Panc1 (cell line): ENCODE data around the gene NPFF. TPM values are rescaled to one million over a fixed set of nuclear protein-coding genes. Genes with fewer than 3 reads are reported as not detected.
A peak's percentile ranks its signal among the peaks of the same experiment; 100 is the strongest.

Experiments
- ATAC-seq: fragments of 200-7000 bp; cut with Tn5 transposase; 2 replicates; pipeline ENCODE4 v1.9.1; 2020; ENCODE audit warnings: mild to moderate bottlenecking, moderate library complexity
- BruUV-seq: library from RNA; stranded (reverse); fragments of 400-500 nt; replicated peaks from 2 replicates; lab custom pipeline; 2021; lab: Mats Ljungman, UMichigan
- CTCF ChIA-PET: fragments of 300-600 bp; sonication (Branson Sonifier 250); formaldehyde crosslinking; loops from one replicate; lab custom pipeline; 2022; ENCODE audit warnings: antibody characterized with exemption; lab: Charles Lee
- POLR2A ChIA-PET: fragments of 300-600 bp; sonication (Branson Sonifier 250); formaldehyde crosslinking; loops from one replicate; lab custom pipeline; 2022; ENCODE audit warnings: antibody characterized with exemption; lab: Charles Lee
- DNase-seq: peaks from one replicate; pipeline ENCODE4 v3.0.0-alpha.2; 2010; ENCODE audit warnings: low read depth, low spot score
- H3K27ac ChIP-seq: 2 replicates; pipeline ENCODE4 v1.5.1; 2011; ENCODE audit warnings: mild to moderate bottlenecking, low read length, inconsistent platforms
- H3K27me3 ChIP-seq: fragments of 200-500 bp; sonication (Bioruptor generic); 2 replicates; pipeline ENCODE4 v1.6.0; 2014; ENCODE audit warnings: low read length, inconsistent platforms; ENCODE audit not compliant: control insufficient read depth, insufficient read depth
- H3K36me3 ChIP-seq: fragments of 200-500 bp; sonication (Bioruptor generic); 2 replicates; pipeline ENCODE4 v1.5.1; 2014; ENCODE audit warnings: inconsistent platforms, mild to moderate bottlenecking, low read length, moderate library complexity; ENCODE audit not compliant: control insufficient read depth, insufficient read depth
- H3K4me1 ChIP-seq: 2 replicates; pipeline ENCODE4 v1.5.1; 2011; ENCODE audit warnings: inconsistent platforms, mild to moderate bottlenecking, low read length, moderate library complexity; ENCODE audit not compliant: control insufficient read depth, insufficient read depth
- H3K4me3 ChIP-seq, 2 experiments: 2 replicates each; pipeline ENCODE4 v1.5.1; 2011 to 2012; ENCODE audit warnings: low read depth in 2 of 2, low read length in 2 of 2, mild to moderate bottlenecking in 2 of 2, inconsistent platforms in 1 of 2, moderate library complexity in 1 of 2
- H3K9me3 ChIP-seq: fragments of 200-500 bp; sonication (Bioruptor generic); 2 replicates; pipeline ENCODE4 v1.5.1; 2014; ENCODE audit warnings: low read depth, mild to moderate bottlenecking, inconsistent platforms, low read length, moderate library complexity; ENCODE audit not compliant: control insufficient read depth, insufficient read depth
- POLR2AphosphoS5 ChIP-seq: IDR thresholded peaks from 2 replicates; pipeline ENCODE4 v1.6.1; 2012; ENCODE audit warnings: mild to moderate bottlenecking, low read depth, low read length, moderate library complexity
- SIN3A ChIP-seq: IDR thresholded peaks from 2 replicates; pipeline ENCODE4 v1.6.1; 2012; ENCODE audit warnings: low read depth, mild to moderate bottlenecking, low read length, moderate library complexity, borderline replicate concordance; ENCODE audit not compliant: insufficient read depth
- TCF7L2 ChIP-seq: IDR thresholded peaks from 2 replicates; pipeline ENCODE4 v1.6.1; 2011; ENCODE audit warnings: mild to moderate bottlenecking, low read depth, low read length, inconsistent platforms
- in situ Hi-C: cut with HindIII; loops from 2 replicates; pipeline ENCODE4 v1.10.0; 2016; ENCODE audit warnings: low sequenced_read_pairs, low pct_unique_long_range_greater_than_20kb
- intact Hi-C: fragments of 100-400 bp; cut with micrococcal nuclease; formaldehyde crosslinking; loops from one replicate; pipeline ENCODE4 v1.10.0; 2022; ENCODE audit not compliant: unreplicated experiment
- total RNA-seq: library from RNA; stranded (reverse); gene quantifications from one replicate; pipeline ENCODE4 v1.2.1, GENCODE V29; 2021; ENCODE audit not compliant: unreplicated experiment
- TF ChIP-seq, protein P1 (sequence below), 2 experiments: IDR thresholded peaks; 2 replicates each; pipeline ENCODE4 v1.6.1; 2011 to 2012; ENCODE audit warnings: low read depth in 2 of 2, control low read depth in 1 of 2, low read length in 1 of 2, mild to moderate bottlenecking in 1 of 2, moderate library complexity in 1 of 2; ENCODE audit not compliant: insufficient read depth in 1 of 2

Gene NPFF
- total RNA-seq, 1 experiment from 2014 or later: not detected

DNA sequence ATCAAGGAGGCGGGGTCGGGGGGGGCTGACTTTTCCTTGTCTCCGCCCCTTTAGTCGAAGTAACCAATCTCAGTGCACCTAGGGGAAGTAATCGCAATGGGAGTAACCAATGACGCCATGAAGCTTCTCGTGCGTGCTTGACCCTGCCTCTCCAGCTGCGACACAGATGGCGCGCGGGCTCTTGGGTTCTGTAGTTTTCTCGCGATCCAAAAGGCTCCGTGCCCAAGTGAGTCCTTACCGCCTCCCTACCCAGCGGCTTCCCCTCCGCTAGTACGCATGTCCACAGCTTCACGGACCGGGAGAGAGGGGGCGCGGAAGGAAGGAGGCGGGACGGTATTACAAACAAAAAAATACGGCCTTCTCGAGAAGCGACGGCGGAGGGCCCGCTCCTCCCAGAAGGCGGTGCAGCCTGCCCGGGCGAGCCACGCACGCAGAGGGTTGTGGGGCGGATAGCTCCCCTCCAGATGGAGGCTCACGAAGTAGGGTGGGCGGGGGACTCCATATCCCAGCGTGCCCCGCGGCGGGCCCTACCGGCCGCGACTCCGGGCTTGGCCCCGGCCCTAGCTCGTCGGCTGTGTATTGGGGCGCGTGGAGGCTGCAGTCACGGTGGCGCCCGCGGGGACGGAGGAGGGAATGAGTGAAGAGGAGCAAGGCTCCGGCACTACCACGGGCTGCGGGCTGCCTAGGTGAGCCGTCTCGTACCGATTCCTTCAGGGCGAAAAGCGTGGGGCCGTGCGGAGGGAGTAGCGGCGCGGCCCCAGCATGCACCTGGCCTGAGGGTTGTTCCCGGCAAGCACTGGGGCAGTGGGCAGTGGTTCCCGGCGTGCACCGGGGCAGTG lies 6.3 kb downstream of the NPFF start, which contains the start of gene TARBP2:
Gene TARBP2 (plus strand): TSS at position 508 of the 839 bp plus-strand sequence. CDS start 126 bp downstream, at position 634.
- POLR2A ChIA-PET: interaction anchor here (0.5 to 1.2 kb wide), 7 partner anchors 14 to 707 kb away, joined by 3 to 6 read pairs (median 3); no protein-coding TSS in a partner anchor

DNA sequence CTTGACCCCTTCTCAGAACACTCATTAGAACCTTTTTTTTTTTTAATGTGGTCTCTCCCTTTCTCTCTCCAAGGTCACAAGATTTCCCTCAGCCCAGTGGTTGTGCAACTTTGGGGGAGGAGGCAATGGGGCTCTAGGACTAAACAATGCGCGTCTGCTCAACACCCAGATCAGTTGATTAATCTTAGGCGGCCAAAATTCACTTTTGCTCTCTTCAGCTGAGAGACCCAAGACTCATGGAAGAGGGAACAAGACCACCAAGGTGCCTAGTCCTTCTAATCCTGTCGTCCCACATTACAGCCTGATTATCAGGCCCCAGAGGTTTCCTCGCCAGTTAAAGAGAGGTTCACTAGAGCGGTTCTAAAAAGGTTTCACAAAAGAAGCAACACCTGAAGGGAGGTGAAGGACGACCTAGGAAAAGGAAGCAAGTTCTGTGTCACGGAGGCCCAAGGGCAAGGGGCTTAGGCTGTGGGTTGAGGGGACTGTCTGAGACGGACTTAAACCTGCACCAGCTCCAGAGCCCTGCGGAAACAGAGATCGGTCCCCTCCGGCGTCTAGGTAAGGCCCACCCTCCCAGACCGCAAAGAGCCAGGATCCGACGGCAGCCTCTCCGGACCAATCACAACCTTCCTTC lies 7.0 kb downstream of the NPFF start:
- no peak for DNase-seq
- TF ChIP-seq TCF7L2: 0 out of 2 replicates have a peak, but pooled peaks have one; percentile 37
- TF ChIP-seq SIN3A: no peak
- peak; percentile 43; the same call in 1 of the 2 replicates for TF ChIP-seq POLR2AphosphoS5
- POLR2A ChIA-PET: interaction anchor here (0.5 to 1.2 kb wide), 7 partner anchors 15 to 708 kb away, joined by 3 to 6 read pairs (median 3); no protein-coding TSS in a partner anchor
- Histone ChIP-seq H3K36me3 (no peaks in the 10 kb centered on the region; the same call in 1 of the 2 replicates), H3K27me3 (no peaks in the 10 kb centered on the region), H3K9me3 (no peaks in the 10 kb centered on the region), H3K4me1 (peaks cover 37% of the 10 kb centered on the region), H3K4me3 (peak overlapping the region; percentile 66 to 80), H3K27ac (peak overlapping the region; percentile 98)
- BruUV-seq: TSS peak; percentile 67
- ATAC-seq: no peak
- in situ Hi-C loops: no loop called here
- intact Hi-C loops: no loop called here
- CTCF ChIA-PET: interaction anchor here (0.7 kb wide), 1 partner anchor 18 kb away, joined by 6 read pairs; no protein-coding TSS in a partner anchor

More for the DNA sequence above, 6.3 kb downstream of the NPFF start, which contains the start of gene TARBP2:
- TF ChIP-seq POLR2AphosphoS5 (peak; percentile 86), SIN3A (0 out of 2 replicates have a peak, but pooled peaks have one; percentile 13)
- TF ChIP-seq, protein P1, sequence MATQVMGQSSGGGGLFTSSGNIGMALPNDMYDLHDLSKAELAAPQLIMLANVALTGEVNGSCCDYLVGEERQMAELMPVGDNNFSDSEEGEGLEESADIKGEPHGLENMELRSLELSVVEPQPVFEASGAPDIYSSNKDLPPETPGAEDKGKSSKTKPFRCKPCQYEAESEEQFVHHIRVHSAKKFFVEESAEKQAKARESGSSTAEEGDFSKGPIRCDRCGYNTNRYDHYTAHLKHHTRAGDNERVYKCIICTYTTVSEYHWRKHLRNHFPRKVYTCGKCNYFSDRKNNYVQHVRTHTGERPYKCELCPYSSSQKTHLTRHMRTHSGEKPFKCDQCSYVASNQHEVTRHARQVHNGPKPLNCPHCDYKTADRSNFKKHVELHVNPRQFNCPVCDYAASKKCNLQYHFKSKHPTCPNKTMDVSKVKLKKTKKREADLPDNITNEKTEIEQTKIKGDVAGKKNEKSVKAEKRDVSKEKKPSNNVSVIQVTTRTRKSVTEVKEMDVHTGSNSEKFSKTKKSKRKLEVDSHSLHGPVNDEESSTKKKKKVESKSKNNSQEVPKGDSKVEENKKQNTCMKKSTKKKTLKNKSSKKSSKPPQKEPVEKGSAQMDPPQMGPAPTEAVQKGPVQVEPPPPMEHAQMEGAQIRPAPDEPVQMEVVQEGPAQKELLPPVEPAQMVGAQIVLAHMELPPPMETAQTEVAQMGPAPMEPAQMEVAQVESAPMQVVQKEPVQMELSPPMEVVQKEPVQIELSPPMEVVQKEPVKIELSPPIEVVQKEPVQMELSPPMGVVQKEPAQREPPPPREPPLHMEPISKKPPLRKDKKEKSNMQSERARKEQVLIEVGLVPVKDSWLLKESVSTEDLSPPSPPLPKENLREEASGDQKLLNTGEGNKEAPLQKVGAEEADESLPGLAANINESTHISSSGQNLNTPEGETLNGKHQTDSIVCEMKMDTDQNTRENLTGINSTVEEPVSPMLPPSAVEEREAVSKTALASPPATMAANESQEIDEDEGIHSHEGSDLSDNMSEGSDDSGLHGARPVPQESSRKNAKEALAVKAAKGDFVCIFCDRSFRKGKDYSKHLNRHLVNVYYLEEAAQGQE (IDR thresholded peaks at IDR 0.05; ENCODE audit: insufficient read depth in 1 of 2, low read depth in 2 of 2, low read length in 1 of 2): no peak
- peaks cover 35% of the 10 kb centered on the region for H3K4me1 ChIP-seq
- CTCF ChIA-PET: interaction anchor here (0.6 kb wide), 1 partner anchor 50 kb away, joined by 5 read pairs; no protein-coding TSS in a partner anchor
- no peaks in the 10 kb centered on the region for H3K27me3 ChIP-seq
- in situ Hi-C loops: no loop called here
- H3K4me3 ChIP-seq: peak within 1 kb of the TSS; percentile 66 to 80
- peak within 1 kb of the TSS; percentile 98 for H3K27ac ChIP-seq
- H3K9me3 ChIP-seq: no peaks in the 10 kb centered on the region
- H3K36me3 ChIP-seq: no peaks in the 10 kb centered on the region; the same call in 1 of the 2 replicates
- intact Hi-C loops: no loop called here
- DNase-seq (peak; percentile 96), ATAC-seq (peak; percentile 88)
- BruUV-seq: no TSS peak
